Choroid plexus epithelial cell (primary cell): Measurements from ENCODE around the gene WARS2.
A peak's percentile ranks its signal among the peaks of the same experiment; 100 is the strongest.

Source experiments
- DNase-seq: peaks from one replicate; pipeline ENCODE4 v3.0.0-alpha.2; 2010; ENCODE audit warnings: low read depth
- H3K4me3 ChIP-seq: 2 replicates; pipeline ENCODE4 v1.5.1; 2011; ENCODE audit warnings: low read depth, mild to moderate bottlenecking, control low read depth, low read length, moderate library complexity
- CTCF ChIP-seq: conservative IDR thresholded peaks from 2 replicates; pipeline ENCODE4 v1.5.1; 2011; ENCODE audit warnings: low read depth, mild to moderate bottlenecking, control low read depth, inconsistent platforms, low read length, moderate library complexity

WARS2 gene

GRCh38 chr1:119007670-119008482 is 132.6 kb downstream of the WARS2 start:
- TF ChIP-seq CTCF: no peak
- peak; percentile 34 for DNase-seq
- H3K4me3 ChIP-seq: peak overlapping the region; percentile 53

GRCh38 chr1:119007339-119007669 is 133.1 kb downstream of the WARS2 start:
- no peak overlapping the region for H3K4me3 ChIP-seq
- no peak for TF ChIP-seq CTCF
- DNase-seq: no peak

GRCh38 chr1:119006406-119007279 is 133.8 kb downstream of the WARS2 start:
- no peak for TF ChIP-seq CTCF
- DNase-seq: no peak
- H3K4me3 ChIP-seq: peak overlapping the region; percentile 42

- DNase-seq: no peak
- no peak for TF ChIP-seq CTCF
- no peak overlapping the region for H3K4me3 ChIP-seq
Measured at GRCh38 chr1:119005724-119006405, 134.6 kb downstream of the WARS2 start.

GRCh38 chr1:119004781-119005180 is 135.7 kb downstream of the WARS2 start:
- no peak overlapping the region for H3K4me3 ChIP-seq
- no peak for DNase-seq
- TF ChIP-seq CTCF: no peak

- H3K4me3 ChIP-seq: no peak overlapping the region
- DNase-seq: peak; percentile 62
- no peak for TF ChIP-seq CTCF
Measured at GRCh38 chr1:119004129-119004527, 136.3 kb downstream of the WARS2 start.
